GM19455 (cell line): ENCODE data around the gene RUNX2.

Experiments used
- ATAC-seq: cut with Tn5 transposase; IDR thresholded peaks from one replicate; pipeline ENCODE4 v1.9.1; 2021; ENCODE audit not compliant: unreplicated experiment

Gene RUNX2

GRCh38 chr6:45609141-45609638 is 281.1 kb downstream of the RUNX2 start:
- no peak for ATAC-seq

GRCh38 chr6:45610374-45610773 is 282.2 kb downstream of the RUNX2 start:
- no peak for ATAC-seq

DNA sequence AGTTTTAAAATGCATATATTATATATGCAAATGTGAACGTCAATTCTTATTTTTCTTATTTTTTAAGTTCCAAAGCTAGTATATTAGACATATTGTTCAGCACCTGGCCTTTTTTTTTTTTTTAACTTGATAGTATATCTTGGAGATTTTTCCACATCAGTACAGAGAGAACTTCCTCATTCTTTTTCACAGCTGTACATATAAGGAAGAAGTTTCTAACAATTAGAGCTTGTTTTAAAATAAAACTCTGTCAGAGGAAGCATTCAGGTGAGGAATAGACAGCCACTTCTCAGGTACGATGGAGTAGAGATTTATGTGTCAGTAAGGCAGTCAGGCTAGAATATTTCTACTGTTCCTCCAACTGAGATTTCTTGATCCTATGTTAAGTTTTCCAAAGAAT is 282.7 kb downstream of the RUNX2 start:
- ATAC-seq: no peak

DNA sequence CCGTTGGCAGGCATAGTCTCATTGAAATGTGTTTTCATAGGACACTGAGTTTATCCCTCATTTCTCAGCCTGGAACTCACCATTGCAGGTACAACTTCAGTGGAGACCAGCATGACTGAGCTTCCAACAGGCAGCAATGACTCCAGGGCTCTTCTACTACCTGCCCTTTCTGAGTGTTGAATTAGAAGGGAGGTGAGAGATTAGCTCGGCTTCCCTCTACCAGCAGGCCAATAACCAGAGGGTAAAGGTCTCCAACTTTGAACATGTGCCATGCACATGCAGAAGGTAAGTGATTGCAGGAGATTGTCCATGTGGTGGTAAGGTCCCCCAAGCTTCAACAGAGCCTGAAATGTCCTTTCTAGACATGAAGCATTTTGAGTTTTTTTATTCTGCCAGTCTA is 283.4 kb downstream of the RUNX2 start:
- ATAC-seq: no peak

GRCh38 chr6:45613656-45614055 is 285.5 kb downstream of the RUNX2 start:
- no peak for ATAC-seq

DNA sequence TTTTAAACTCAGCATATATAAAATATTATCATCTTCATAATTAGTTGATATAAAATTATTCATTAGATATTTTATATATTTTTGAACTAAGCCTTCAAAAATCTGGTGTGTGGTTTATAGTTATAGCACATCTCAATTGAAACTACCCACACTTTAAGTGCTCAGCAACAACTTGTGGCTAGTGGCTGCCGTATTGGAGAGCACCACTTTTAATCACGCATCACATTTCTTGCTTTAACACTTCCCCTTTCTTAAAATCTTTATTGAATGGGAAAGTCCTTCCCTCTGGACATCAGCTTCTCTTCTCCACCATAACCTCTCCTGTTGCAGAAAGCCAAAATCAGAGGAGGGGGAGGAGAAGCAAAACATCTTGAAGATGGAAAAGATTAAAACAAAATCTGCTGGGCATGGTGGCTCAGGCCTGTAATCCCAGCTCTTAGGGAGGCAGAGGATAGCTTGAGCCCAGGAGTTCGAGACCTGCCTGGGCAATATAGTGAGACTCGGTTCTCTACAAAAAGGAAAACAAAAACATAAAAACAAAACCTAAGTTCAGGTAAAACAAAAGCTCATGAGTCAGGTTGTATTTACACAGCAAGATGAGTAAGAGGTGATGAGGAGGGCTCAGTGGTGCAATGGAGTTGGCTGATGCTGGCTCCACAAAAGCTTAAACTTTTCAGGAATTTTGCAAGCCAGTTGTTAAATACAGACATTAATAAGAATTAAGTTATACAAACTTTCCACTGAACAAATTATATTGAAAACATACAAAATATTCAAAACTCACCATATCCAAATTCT is 286.6 kb downstream of the RUNX2 start:
- no peak for ATAC-seq

DNA sequence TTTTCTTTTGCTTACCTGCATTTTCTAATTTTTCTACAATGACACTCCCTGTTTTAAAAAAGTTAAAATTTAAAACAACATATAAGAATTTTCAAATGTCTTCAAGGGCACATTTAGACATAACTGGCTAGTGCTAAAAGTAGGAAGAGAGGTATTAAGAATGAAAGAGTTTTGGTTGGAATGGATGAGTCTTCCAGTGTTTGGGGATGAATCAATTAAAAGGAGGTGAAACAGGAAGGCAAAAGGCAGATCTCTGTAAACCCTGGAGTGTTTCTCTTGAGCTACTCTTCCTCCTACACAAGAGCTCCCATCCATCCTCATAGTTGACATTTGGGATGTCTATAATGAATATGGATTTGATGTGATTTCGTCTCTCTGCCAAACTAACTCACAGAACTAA is 288.1 kb downstream of the RUNX2 start:
- ATAC-seq: no peak

DNA sequence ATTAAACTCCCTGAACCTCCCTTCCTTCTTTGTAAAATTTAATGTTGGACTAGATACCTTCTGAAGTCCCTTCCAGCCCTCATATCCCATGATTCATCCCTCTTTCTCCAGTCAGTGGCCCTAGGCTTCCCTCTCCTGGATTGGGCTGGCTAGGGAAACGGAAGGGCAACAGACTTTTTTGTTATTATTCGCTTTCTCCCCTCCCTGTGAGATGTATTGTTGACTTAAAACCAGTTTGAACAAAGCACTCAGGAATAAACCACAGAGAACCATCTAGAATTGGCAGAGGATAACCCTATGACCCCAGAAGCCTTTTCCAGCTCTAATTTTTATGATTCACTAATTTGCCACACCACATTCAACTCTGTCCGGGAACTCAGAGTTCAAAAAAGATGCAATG is 289.3 kb downstream of the RUNX2 start:
- ATAC-seq: no peak

DNA sequence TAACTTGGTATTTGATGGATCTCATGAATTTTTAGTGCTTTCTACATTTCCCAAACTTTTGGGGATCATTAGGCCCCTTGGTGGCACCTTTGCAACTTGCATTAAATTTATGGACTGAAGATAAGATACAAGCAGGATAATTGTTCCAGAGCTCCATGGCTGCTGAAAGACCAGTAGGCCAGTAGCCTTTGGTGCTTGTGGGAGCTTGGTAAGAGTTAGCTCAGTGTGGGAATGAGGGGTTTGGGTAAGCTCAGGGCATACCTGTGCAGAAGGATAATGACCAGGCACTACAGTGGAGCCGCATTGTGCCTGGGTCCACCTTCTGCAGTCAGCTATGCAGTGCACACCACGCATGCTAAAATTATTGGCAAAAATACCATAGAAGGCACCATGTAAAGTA is 290.1 kb downstream of the RUNX2 start:
- ATAC-seq: no peak

- ATAC-seq: no peak
Observed at GRCh38 chr6:45619211-45619760, 291.2 kb downstream of the RUNX2 start.

GRCh38 chr6:45619994-45620471 is 291.9 kb downstream of the RUNX2 start:
- no peak for ATAC-seq

DNA sequence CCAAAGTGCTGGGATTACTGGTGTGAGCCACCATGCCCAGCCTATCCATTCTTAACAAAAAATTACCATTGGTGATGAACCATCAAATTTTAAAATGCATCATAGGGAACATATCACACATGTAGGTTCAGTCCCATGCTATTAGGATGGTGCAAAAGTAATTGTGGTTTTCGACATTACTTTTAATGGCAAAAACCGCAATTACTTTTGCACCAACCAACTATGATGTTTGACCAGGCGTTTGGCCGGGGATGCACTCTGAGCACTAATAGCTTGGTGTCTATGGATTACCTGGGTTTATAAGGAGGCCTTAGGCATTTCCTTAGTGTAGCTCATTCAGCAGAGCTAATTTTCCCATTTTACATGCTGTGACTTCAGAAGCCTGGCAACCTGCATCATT is 296.1 kb downstream of the RUNX2 start:
- no peak for ATAC-seq

DNA sequence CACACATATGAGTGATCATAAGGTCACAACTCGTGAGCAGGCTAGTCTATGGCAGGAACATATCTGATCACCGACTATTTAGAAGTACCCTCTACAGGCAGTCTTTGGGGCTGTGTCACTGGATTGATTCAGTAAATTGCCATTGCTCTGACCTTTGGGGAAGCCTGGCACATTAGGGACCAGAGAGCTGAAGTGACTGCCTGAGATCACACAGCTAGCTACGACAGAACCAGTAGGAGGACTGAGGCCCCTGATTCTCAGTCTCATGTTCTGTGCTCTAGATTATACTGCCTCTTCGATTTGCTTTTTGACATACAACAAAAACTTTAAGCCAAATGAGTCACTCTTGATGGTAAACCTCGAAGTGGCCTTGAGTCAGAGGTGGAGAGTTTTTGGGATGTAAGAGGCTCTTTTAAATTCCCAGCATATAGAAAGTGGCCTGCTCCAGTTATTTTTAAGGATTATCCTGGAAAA is 297.1 kb downstream of the RUNX2 start:
- ATAC-seq: no peak

DNA sequence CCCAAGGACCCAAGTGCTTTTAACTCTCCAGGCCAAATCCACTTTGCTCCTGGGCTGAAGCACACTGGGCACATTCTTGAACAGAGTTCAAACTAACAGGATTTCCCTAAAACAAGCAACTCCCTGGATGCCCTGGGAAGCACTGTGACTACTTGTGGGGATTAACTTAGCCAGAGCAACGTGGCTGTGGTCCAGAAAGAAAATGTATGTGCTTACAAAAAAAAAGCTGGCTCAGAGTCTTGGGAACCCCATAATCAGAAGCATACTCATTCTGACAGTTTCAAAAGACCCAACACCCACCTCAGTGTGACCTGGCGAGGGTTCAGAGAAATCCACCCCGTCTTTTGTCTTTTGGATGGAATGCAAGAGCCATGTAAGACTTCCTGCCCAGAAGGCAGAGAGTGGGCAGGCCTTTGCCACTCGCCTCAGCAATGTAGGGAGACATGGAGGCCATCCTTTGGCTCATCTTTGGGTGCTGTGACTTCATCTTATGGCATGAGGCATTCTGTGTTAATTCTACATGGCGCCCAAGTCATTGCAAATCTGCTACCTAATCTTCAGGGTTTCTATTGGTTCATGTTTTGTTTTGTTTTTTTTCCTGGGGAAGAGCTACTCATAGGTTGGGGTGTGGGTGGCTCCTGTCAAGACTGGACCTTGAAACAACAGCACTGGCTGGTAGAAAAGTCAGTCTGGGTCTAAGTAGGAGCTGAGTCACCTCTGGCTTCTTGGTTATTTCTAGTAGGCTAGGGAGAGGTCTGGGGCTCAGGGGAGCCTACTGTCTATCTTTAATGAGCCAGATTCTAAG is 298.2 kb downstream of the RUNX2 start:
- ATAC-seq: no peak

DNA sequence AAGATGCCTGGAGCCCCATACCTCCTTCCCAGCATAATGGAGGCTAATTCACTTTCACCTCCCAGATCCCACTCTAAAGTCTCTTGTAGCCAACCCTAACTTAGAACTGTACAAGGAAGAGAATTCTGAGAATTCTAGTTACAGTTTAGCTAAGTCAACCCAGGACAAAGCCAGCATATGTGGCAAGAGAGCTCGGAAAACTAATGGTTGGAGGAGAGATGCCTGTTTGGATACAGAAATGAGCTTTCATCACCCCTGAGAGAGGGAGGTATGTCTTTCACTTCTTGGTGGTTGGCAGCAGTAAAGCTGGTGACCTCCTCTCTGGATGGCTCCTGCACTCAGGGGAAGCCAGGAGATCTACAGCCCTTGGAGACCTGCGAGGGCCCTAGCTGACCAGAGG is 302.2 kb downstream of the RUNX2 start:
- ATAC-seq: no peak

- ATAC-seq: no peak
Observed at GRCh38 chr6:45630801-45631200, 302.7 kb downstream of the RUNX2 start.

DNA sequence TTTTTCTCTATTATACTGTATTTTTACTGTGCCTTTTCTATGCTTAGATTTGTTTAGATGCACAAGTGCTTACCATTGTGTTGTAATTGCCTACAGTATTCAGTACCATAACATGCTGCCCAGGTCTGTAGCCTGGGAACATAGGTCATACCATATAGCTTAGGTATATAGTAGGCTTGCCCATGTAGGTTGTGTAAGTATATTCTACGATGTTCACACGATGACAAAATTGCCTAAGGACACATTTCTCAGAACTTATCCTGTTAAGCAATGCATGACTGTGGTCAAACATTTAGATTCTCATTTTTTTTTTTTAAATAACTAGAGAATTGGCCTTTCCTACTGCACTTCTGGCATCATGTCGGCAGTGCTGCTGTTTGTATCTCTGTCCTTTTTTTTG is 303.3 kb downstream of the RUNX2 start:
- no peak for ATAC-seq

- ATAC-seq: no peak
Observed at GRCh38 chr6:45633272-45633908, 305.3 kb downstream of the RUNX2 start.

- ATAC-seq: no peak
Observed at GRCh38 chr6:45634231-45634630, 306.1 kb downstream of the RUNX2 start.

DNA sequence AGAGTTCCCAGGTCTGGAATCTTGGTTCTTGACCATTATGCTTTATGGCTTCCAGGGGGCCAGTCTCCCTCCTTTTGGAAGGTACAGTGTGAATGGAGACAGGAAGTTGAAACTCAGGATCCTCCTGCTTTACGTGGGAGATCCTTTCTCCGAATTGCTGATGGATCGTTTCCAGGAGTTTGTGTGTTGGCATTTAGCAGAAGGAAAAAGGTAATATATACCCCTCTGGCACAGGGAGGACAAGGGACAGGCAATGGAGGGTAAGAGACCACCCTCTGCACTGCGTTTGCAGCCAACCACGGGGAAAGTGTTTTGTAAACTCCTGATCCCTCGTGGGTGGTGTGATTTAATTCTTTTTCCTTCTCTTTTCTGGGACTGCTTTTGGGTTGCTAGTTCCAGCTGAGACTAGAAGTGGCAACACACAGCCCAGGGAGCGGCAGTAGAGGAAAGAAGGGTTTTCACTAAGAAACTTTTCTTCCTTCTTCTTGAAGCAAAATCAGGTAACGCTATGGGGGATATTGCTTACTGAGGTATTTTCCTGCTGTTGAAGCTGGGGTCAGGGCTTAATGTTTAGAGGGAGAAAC is 307.2 kb downstream of the RUNX2 start:
- ATAC-seq: no peak

GRCh38 chr6:45637056-45637455 is 308.9 kb downstream of the RUNX2 start:
- no peak for ATAC-seq
